Activated CD4-positive, alpha-beta T cell treated with anti-CD3 and anti-CD28 coated beads, Interleukin-2, Interleukin-4, amounts not matched to agents 100 ng/mL and 50 ng/mL, durations not matched to agents 16 hours and 8 hours (primary cell): Measurements from ENCODE around the gene PREX1.
A peak's percentile ranks its signal among the peaks of the same experiment; 100 is the strongest.

Experiments used
- DNase-seq: peaks from one replicate; pipeline ENCODE4 v3.0.0-alpha.2; 2020; ENCODE audit warnings: low spot score

The PREX1 gene

GRCh38 chr20:48754292-48754691 lies 73.5 kb downstream of the PREX1 start:
- DNase-seq: no peak

GRCh38 chr20:48752963-48753362 lies 74.8 kb downstream of the PREX1 start:
- DNase-seq: no peak

- DNase-seq: no peak
Measured at GRCh38 chr20:48751871-48752270, 75.9 kb downstream of the PREX1 start.

- no peak for DNase-seq
Measured at GRCh38 chr20:48750941-48751635, 76.7 kb downstream of the PREX1 start.

GRCh38 chr20:48750376-48750775 lies 77.4 kb downstream of the PREX1 start:
- no peak for DNase-seq

GRCh38 chr20:48749437-48749836 lies 78.4 kb downstream of the PREX1 start:
- no peak for DNase-seq

- no peak for DNase-seq
Measured at GRCh38 chr20:48748556-48748955, 79.2 kb downstream of the PREX1 start.

- no peak for DNase-seq
Measured at GRCh38 chr20:48747840-48748414, 79.9 kb downstream of the PREX1 start.

GRCh38 chr20:48745330-48745729 lies 82.5 kb downstream of the PREX1 start:
- no peak for DNase-seq

- no peak for DNase-seq
Measured at GRCh38 chr20:48744515-48744914, 83.3 kb downstream of the PREX1 start.

GRCh38 chr20:48743807-48744206 lies 84.0 kb downstream of the PREX1 start:
- no peak for DNase-seq

- DNase-seq: no peak
Measured at GRCh38 chr20:48742912-48743680, 84.7 kb downstream of the PREX1 start.

GRCh38 chr20:48742233-48742632 lies 85.6 kb downstream of the PREX1 start:
- DNase-seq: no peak

GRCh38 chr20:48741669-48742068 lies 86.1 kb downstream of the PREX1 start:
- no peak for DNase-seq

- DNase-seq: no peak
Measured at GRCh38 chr20:48740712-48741111, 87.1 kb downstream of the PREX1 start.

GRCh38 chr20:48740292-48740649 lies 87.5 kb downstream of the PREX1 start:
- no peak for DNase-seq

- peak; percentile 71 for DNase-seq
Measured at GRCh38 chr20:48739395-48740291, 88.2 kb downstream of the PREX1 start.

- peak; percentile 95 for DNase-seq
Measured at GRCh38 chr20:48738399-48739304, 89.1 kb downstream of the PREX1 start.

- no peak for DNase-seq
Measured at GRCh38 chr20:48738094-48738398, 89.8 kb downstream of the PREX1 start.

- no peak for DNase-seq
Measured at GRCh38 chr20:48737434-48738093, 90.2 kb downstream of the PREX1 start.

GRCh38 chr20:48736636-48737035 lies 91.2 kb downstream of the PREX1 start:
- DNase-seq: no peak
